ENCODE data around the gene NPIPA1. TPM values are rescaled to one million over a fixed set of nuclear protein-coding genes. Genes with fewer than 3 reads are reported as not detected.
"Not testable (repeated sequence)": the region's sequence is repeated elsewhere in the genome, so short reads cannot be mapped to it uniquely, and the experiment has no call there.

The NPIPA1 gene
- total and polyA plus RNA-seq, 2 of the 13 experiments (the other 11 are each of a cell fraction or from before 2014, with no cell fraction given): 75.9 to 183 TPM

GRCh38 chr16:14988661-14989191 lies 51.5 kb downstream of the NPIPA1 start:
- peaks cover 0 to 13% of the 10 kb centered on the region in 2 experiments; a peak in 2 of 5 replicates for H3K36me3 ChIP-seq (replicated peaks in 1 of 2; ENCODE audit: control insufficient read depth in 1 of 2, insufficient read depth in 2 of 2, low read length in 2 of 2)
- peak overlapping the region; percentile 86 for H3K27ac ChIP-seq (ENCODE audit: extremely low read length, insufficient read depth, low read length)
- H2AFZ ChIP-seq (ENCODE audit: low read length); in situ Hi-C loops (cut with HindIII; ENCODE audit: extremely low pct_ligation_motif_present, low pct_unique_long_range_greater_than_20kb); CTCF ChIA-PET (ENCODE audit: low intra/inter-chr PET ratio, low total read pairs); H3K4me2 ChIP-seq (ENCODE audit: low read depth, low read length); DNase-seq (ENCODE audit: low spot score); BruUV-seq (replicated peaks); H3K27me3 ChIP-seq (ENCODE audit: control insufficient read depth in 1 of 2, insufficient read depth in 2 of 2, low read length in 2 of 2); POLR2A ChIA-PET; H3K4me3 ChIP-seq (replicated peaks in 1 of 3; ENCODE audit: insufficient read depth in 1 of 3, low read depth in 2 of 3, low read length in 3 of 3); FAIRE-seq; intact Hi-C loops (cut with micrococcal nuclease; ENCODE audit: unreplicated experiment); H3K9me3 ChIP-seq (ENCODE audit: low read length); H3K9ac ChIP-seq (ENCODE audit: insufficient read depth, low read depth, low read length): not testable (repeated sequence)
- peaks cover 14% of the 10 kb centered on the region for H4K20me1 ChIP-seq (ENCODE audit: insufficient read depth, low read length)
- H3K4me1 ChIP-seq (ENCODE audit: insufficient read depth, low read length): peaks cover 34% of the 10 kb centered on the region
- TF ChIP-seq AGO1 (IDR thresholded peaks at IDR 0.05; ENCODE audit: low read depth, low read length, poor library complexity, severe bottlenecking): peak; percentile 6
- peak; percentile 70; the same call in 1 of the 2 replicates for TF ChIP-seq ZBTB33 (CRISPR knock-in tag; IDR thresholded peaks at IDR 0.05)
- TF ChIP-seq RBFOX2 (IDR thresholded peaks at IDR 0.05; ENCODE audit: low read depth, low read length): 0 out of 2 replicates have a peak, but pooled peaks have one; percentile 19
- 0 out of 2 replicates have a peak, but pooled peaks have one; percentile 9 for TF ChIP-seq ZNF687 (CRISPR knock-in tag; IDR thresholded peaks at IDR 0.05)
- peaks cover 74% of the 10 kb centered on the region for H3K79me2 ChIP-seq (ENCODE audit: insufficient read depth, low read length)
- WGBS (ENCODE audit: low lambda C conversion rate): 92% methylated on average over 23 of the region's 25 CpGs
- ATAC-seq: peak; percentile 4
